Osteocyte (in vitro differentiated cells): ENCODE data around the gene ZNF516. TPM values are rescaled to one million over a fixed set of nuclear protein-coding genes. Genes with fewer than 3 reads are reported as not detected.

Experiments
- DNase-seq: peaks from one replicate; pipeline ENCODE4 v3.0.0; 2021; ENCODE audit warnings: mixed read lengths; ENCODE audit not compliant: unreplicated experiment; ENCODE audit errors: extremely low spot score
- H3K27ac Mint-ChIP-seq: one replicate; pipeline ENCODE4 v1.8.0; 2021; ENCODE audit warnings: mild to moderate bottlenecking, mixed read lengths; ENCODE audit not compliant: unreplicated experiment
- H3K27me3 Mint-ChIP-seq: one replicate; pipeline ENCODE4 v1.8.0; 2021; ENCODE audit warnings: mixed read lengths; ENCODE audit not compliant: unreplicated experiment
- H3K36me3 Mint-ChIP-seq: one replicate; pipeline ENCODE4 v1.8.0; 2021; ENCODE audit warnings: mixed read lengths; ENCODE audit not compliant: unreplicated experiment
- H3K4me1 Mint-ChIP-seq: one replicate; pipeline ENCODE4 v1.8.0; 2021; ENCODE audit warnings: mixed read lengths; ENCODE audit not compliant: unreplicated experiment
- H3K4me3 Mint-ChIP-seq: one replicate; pipeline ENCODE4 v1.8.0; 2021; ENCODE audit warnings: mild to moderate bottlenecking, moderate library complexity, mixed read lengths; ENCODE audit not compliant: unreplicated experiment
- H3K9me3 Mint-ChIP-seq: one replicate; pipeline ENCODE4 v1.8.0; 2021; ENCODE audit warnings: mixed read lengths; ENCODE audit not compliant: unreplicated experiment
- total RNA-seq: library from RNA; stranded (reverse); gene quantifications from 2 replicates; pipeline ENCODE4 v1.2.1, GENCODE V29; 2021
- TF ChIP-seq, protein P1 (sequence below): fragments of 200-600 bp; sonication (generic); IDR thresholded peaks from 2 replicates; pipeline ENCODE4 v1.5.0; 2021; ENCODE audit warnings: antibody characterized with exemption, mild to moderate bottlenecking, moderate library complexity

The ZNF516 gene
- total RNA-seq, 1 donor from 2014 or later: 36.3 TPM

DNA sequence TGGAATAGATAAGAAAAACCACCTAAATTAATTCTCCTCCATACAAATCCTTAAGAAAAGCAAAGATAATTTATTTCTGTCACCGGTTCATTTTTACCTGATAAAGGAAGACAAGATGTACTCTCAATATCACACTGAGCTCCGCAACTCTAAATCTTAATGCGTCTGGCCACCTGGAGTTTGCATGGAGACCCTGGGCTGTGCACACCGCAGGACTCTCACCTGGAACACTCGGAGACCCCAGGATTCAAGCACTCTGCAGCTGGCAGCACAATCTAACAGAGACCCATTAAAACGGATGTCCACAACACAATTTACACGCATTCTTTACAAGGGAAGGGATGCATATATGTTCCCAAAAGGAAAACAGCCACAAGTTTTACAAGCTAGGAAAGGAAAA, 72.2 kb downstream of the ZNF516 start:
- no peaks in the 10 kb centered on the region for H3K36me3 Mint-ChIP-seq
- H3K4me3 Mint-ChIP-seq: no peak overlapping the region
- no peaks in the 10 kb centered on the region for H3K9me3 Mint-ChIP-seq
- no peak overlapping the region for H3K27ac Mint-ChIP-seq
- TF ChIP-seq, protein P1, sequence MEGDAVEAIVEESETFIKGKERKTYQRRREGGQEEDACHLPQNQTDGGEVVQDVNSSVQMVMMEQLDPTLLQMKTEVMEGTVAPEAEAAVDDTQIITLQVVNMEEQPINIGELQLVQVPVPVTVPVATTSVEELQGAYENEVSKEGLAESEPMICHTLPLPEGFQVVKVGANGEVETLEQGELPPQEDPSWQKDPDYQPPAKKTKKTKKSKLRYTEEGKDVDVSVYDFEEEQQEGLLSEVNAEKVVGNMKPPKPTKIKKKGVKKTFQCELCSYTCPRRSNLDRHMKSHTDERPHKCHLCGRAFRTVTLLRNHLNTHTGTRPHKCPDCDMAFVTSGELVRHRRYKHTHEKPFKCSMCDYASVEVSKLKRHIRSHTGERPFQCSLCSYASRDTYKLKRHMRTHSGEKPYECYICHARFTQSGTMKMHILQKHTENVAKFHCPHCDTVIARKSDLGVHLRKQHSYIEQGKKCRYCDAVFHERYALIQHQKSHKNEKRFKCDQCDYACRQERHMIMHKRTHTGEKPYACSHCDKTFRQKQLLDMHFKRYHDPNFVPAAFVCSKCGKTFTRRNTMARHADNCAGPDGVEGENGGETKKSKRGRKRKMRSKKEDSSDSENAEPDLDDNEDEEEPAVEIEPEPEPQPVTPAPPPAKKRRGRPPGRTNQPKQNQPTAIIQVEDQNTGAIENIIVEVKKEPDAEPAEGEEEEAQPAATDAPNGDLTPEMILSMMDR: no peak
- DNase-seq: no peak
- H3K27me3 Mint-ChIP-seq: no peaks in the 10 kb centered on the region
- peaks cover 2% of the 10 kb centered on the region for H3K4me1 Mint-ChIP-seq

DNA sequence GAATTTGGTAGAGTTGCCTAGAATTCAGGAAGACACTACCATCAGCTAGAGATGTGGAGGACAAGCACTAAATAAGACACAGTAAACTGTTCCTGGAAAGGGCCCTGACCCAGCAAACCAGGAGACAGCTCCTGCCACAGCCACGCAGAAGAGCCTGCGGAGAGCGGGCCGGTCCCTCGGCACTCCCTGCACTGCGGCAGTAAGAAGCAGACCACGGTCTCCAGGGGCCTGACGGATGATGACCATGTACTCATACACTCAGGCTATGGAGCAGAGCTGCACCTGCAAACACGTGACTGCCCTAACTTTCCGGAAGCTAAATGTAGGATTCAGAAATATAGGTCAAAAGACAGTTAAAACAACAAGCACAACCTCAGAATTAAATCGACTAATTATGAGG, 72.9 kb downstream of the ZNF516 start:
- Mint-ChIP-seq H3K27me3 (no peaks in the 10 kb centered on the region), H3K4me1 (peaks cover 4% of the 10 kb centered on the region), H3K36me3 (no peaks in the 10 kb centered on the region), H3K4me3 (no peak overlapping the region), H3K27ac (no peak overlapping the region), H3K9me3 (no peaks in the 10 kb centered on the region)
- TF ChIP-seq, protein P1: no peak
- no peak for DNase-seq

DNA sequence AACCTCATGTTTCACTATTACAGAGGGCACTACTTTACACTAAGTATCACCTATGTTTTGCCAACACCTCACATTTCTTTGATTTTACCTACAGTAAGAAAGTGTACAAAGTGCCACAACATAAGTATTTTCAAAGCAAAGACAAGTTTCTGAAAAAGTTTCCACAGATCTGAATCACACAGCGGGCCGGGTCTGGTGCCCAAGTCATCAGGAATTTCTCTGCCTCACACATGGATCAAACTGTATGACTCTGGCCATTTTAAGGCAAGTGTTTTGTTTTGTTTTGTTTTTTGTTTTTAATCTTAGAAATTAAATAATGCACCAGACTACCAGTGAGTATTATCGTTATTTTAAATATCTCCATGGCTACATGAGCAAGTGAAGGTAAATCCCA, 73.4 kb downstream of the ZNF516 start:
- Mint-ChIP-seq H3K4me3 (no peak overlapping the region), H3K4me1 (peaks cover 8% of the 10 kb centered on the region)
- no peak for DNase-seq

DNA sequence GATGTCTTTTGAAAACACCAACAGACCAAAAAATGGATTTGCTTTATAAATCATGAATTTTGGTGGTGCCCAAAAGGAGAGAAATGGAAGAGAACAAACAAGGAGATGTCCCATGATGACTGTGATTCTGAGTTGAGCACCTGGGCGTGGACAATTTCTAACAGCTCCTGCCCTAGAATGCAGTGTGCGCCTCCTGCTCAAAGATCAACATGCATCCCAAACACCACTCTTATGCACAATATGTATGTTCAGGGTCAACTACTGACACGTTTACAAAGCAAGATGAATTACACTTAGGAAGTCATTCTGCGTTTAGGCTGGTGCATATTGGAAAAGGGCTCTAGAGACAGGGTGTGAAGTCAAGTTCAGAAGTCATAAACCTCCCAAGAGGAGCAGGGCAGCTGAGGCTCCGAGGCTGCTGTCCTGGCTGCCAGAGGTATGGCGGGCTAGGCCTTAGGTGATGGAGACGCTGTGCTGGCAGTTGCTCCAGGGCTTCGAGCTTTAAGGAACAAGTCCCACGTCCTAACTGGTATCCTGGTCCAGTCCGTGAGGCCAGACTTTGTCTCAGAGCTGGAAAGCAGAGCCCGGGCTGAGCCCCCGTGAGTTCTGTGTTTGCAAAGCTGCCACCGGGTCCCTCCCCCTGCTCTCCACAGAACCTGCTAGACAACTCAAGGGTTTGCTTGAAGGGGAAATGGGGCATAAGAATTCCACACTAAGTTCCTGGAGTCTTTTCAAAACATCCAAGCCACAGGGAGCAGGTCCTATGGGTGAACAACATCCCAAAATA, 74.0 kb downstream of the ZNF516 start:
- Mint-ChIP-seq H3K36me3 (no peaks in the 10 kb centered on the region), H3K9me3 (no peaks in the 10 kb centered on the region), H3K27me3 (no peaks in the 10 kb centered on the region), H3K4me1 (peaks cover 9% of the 10 kb centered on the region), H3K4me3 (no peak overlapping the region), H3K27ac (no peak overlapping the region)
- DNase-seq: no peak
- TF ChIP-seq, protein P1: no peak

More for the DNA sequence above, 73.4 kb downstream of the ZNF516 start:
- Mint-ChIP-seq H3K36me3 (no peaks in the 10 kb centered on the region), H3K27ac (no peak overlapping the region), H3K27me3 (no peaks in the 10 kb centered on the region), H3K9me3 (no peaks in the 10 kb centered on the region)
- TF ChIP-seq, protein P1: no peak

DNA sequence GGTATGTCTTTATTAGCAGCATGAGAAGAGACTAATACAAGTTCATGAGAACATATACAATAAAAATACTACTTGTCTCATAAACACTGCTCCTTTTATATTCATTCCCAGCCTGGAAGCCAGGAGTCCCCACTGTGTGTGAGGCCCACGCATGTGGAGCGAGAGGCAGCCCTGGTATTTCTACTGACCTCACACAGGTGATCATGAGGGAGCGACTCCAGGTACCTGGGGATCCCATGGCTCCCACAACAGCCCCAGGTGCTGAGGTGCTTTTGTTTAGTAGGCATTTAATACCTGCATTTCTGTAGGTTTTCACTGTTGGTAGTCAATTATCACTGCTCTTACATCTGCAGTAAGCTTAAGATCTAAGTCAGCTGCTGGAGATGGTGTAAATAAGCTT, 75.2 kb downstream of the ZNF516 start:
- Mint-ChIP-seq H3K27me3 (no peaks in the 10 kb centered on the region), H3K4me1 (peaks cover 9% of the 10 kb centered on the region), H3K36me3 (peaks cover 2% of the 10 kb centered on the region), H3K4me3 (no peak overlapping the region), H3K27ac (no peak overlapping the region), H3K9me3 (no peaks in the 10 kb centered on the region)
- no peak for DNase-seq
- TF ChIP-seq, protein P1: no peak
